Measurements from ENCODE around the gene JAKMIP1.

- TF ChIP-seq CTCF (IDR thresholded peaks at IDR 0.05) = no peak
- no peak for TF ChIP-seq POLR2A (IDR thresholded peaks at IDR 0.05)
Measured at GRCh38 chr4:6228158-6229067, 28.1 kb upstream of the JAKMIP1 start.

All from body of pancreas (tissue), 4 donors.